Measurements from ENCODE around the gene CTU2.

Gene CTU2

GRCh38 chr16:88747588-88748301, 41.4 kb downstream of the CTU2 start:
- DNase-seq: no peak

- DNase-seq: no peak
Measured at GRCh38 chr16:88748364-88748763, 42.1 kb downstream of the CTU2 start.

- DNase-seq: no peak
Measured at GRCh38 chr16:88749358-88749757, 43.1 kb downstream of the CTU2 start.

- DNase-seq: no peak
Measured at GRCh38 chr16:88750854-88751253, 44.6 kb downstream of the CTU2 start.

GRCh38 chr16:88752386-88753002, 46.2 kb downstream of the CTU2 start:
- DNase-seq: no peak

GRCh38 chr16:88753191-88753590, 46.9 kb downstream of the CTU2 start:
- DNase-seq: no peak

- DNase-seq: no peak
Measured at GRCh38 chr16:88753602-88754001, 47.3 kb downstream of the CTU2 start.

- DNase-seq: no peak
Measured at GRCh38 chr16:88754109-88754911, 48.0 kb downstream of the CTU2 start.

- DNase-seq: no peak
Measured at GRCh38 chr16:88754912-88755744, 48.8 kb downstream of the CTU2 start.

GRCh38 chr16:88755745-88756443, 49.6 kb downstream of the CTU2 start:
- DNase-seq: no peak

- peak; percentile 7 for DNase-seq
Measured at GRCh38 chr16:88758227-88758943, 52.1 kb downstream of the CTU2 start.

GRCh38 chr16:88758944-88759244, 52.6 kb downstream of the CTU2 start:
- DNase-seq: no peak

GRCh38 chr16:88759245-88759975, 53.1 kb downstream of the CTU2 start:
- no peak for DNase-seq

GRCh38 chr16:88759976-88760350, 53.7 kb downstream of the CTU2 start:
- DNase-seq: no peak

- no peak for DNase-seq
Measured at GRCh38 chr16:88760424-88761142, 54.3 kb downstream of the CTU2 start.

GRCh38 chr16:88761143-88761534, 54.8 kb downstream of the CTU2 start:
- DNase-seq: no peak

GRCh38 chr16:88761830-88762229, 55.5 kb downstream of the CTU2 start:
- no peak for DNase-seq

GRCh38 chr16:88762258-88762870, 56.1 kb downstream of the CTU2 start:
- no peak for DNase-seq

GRCh38 chr16:88762941-88763340, 56.6 kb downstream of the CTU2 start:
- DNase-seq: no peak

GRCh38 chr16:88763502-88764053, 57.3 kb downstream of the CTU2 start:
- no peak for DNase-seq
